Gastroesophageal sphincter (tissue), 3 donors: Measurements from ENCODE around the gene PANK1.

Source experiments
- POLR2A ChIP-seq, 2 donors: fragments of 450-650 bp; IDR thresholded peaks; one replicate each; pipeline ENCODE4 v1.6.1; 2017; ENCODE audit warnings: antibody characterized with exemption in 2 of 2, mild to moderate bottlenecking in 2 of 2, moderate library complexity in 1 of 2
- POLR2AphosphoS5 ChIP-seq: sonication (generic); formaldehyde crosslinking; IDR thresholded peaks from one replicate; pipeline ENCODE4 v1.6.1; 2017; ENCODE audit warnings: antibody characterized with exemption
- TF ChIP-seq, protein P1 (sequence below), 4 experiments: fragments of 200-600 bp in 2 of 4; fragments of 450-650 bp in 2 of 4; sonication (generic) in 1 of 4; IDR thresholded peaks; one replicate each; pipeline ENCODE4 v1.5.1; 2017 to 2019; ENCODE audit warnings: antibody characterized with exemption in 4 of 4, mild to moderate bottlenecking in 2 of 4, moderate library complexity in 2 of 4

- TF ChIP-seq, protein P1, sequence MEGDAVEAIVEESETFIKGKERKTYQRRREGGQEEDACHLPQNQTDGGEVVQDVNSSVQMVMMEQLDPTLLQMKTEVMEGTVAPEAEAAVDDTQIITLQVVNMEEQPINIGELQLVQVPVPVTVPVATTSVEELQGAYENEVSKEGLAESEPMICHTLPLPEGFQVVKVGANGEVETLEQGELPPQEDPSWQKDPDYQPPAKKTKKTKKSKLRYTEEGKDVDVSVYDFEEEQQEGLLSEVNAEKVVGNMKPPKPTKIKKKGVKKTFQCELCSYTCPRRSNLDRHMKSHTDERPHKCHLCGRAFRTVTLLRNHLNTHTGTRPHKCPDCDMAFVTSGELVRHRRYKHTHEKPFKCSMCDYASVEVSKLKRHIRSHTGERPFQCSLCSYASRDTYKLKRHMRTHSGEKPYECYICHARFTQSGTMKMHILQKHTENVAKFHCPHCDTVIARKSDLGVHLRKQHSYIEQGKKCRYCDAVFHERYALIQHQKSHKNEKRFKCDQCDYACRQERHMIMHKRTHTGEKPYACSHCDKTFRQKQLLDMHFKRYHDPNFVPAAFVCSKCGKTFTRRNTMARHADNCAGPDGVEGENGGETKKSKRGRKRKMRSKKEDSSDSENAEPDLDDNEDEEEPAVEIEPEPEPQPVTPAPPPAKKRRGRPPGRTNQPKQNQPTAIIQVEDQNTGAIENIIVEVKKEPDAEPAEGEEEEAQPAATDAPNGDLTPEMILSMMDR (IDR thresholded peaks at IDR 0.05): no peak
- TF ChIP-seq POLR2A (IDR thresholded peaks at IDR 0.05) (no peak), POLR2AphosphoS5 (no peak)
These were observed 40.9 kb upstream of the PANK1 start for GRCh38 chr10:89685936-89686335.
